GM11168 (cell line): ENCODE results near the gene F2RL3.

Experiments used
- in situ Hi-C: fragments of 300-500 bp; cut with MboI; formaldehyde crosslinking; loops from one replicate; pipeline ENCODE4 v1.12.0; 2022; ENCODE audit warnings: low sequenced_read_pairs; ENCODE audit not compliant: unreplicated experiment

Gene F2RL3

DNA sequence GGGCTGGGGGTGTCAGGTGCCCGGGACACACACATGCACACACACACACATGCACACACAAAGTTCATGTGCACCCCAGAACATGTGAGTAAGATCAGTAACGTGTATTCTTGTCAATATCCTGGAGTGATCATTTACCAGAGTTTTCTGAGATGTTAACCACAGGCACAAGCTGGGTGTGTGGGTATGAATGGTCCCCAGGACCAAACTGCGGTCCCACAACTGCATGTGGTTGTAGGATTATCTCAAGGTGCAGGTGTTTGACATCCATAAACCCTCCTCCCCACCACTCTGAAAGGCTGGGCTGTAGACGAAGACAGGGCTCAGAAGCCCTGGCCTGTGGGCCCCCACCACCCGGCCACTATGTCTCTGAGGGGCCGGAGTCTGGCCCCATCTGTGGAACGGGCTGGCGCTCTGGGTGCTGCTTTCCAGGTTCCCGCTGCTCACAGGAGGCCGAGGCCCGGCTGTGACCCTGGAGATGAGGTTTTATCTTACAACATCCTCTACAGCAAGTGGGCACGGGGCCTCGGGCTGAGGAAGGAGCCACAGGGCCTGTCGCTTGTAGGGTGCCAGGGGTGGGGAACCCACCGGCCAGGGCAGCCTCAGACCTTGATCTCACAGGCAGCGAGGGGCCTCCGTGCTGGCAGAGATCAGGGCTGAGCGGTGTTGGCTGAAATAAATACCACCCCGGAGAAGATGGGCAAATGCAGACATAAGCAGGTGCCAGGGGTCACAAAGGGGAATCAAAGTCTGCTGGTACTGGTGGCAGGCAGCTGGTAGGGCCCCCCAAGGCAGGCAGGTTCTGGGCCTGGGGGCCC is 4.3 kb downstream of the F2RL3 start:
- in situ Hi-C loops = no loop called here

DNA sequence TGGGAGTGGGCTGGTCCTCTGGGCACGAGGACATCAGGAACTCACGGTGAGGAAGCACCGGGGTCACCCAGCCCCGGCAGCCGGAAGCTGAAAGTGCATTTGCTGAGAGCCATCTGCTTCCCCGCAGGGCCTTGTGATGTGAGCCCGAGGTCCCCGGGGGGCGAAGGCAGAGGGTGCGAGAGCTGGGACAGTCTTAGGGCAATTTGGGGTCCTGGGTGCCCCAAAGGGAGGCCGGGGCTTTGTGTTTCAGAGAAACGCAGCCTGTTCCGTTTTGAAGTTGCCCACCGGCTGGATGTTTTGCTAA is 4.8 kb downstream of the F2RL3 start:
- in situ Hi-C loops = no loop called here

DNA sequence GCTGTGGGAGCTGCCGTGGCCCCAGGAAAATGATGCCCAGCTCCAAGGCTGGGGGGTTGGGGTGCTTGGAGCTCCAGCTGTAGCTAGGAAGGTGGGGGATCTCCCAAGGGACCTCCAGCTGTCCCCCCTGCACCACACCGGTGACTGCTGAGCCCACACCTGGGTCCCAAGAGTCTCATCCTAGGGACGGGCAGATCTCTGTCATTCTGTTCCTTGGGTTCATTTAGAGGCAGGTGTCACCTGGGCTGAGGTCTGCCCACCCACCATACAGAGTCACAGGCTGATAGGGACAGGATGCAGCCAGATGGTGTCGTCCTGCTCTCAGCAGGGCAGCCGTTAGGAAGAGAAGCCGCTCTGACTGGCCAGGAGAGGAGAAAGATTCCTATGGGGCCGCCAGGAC is 5.3 kb downstream of the F2RL3 start:
- in situ Hi-C loops = no loop called here

DNA sequence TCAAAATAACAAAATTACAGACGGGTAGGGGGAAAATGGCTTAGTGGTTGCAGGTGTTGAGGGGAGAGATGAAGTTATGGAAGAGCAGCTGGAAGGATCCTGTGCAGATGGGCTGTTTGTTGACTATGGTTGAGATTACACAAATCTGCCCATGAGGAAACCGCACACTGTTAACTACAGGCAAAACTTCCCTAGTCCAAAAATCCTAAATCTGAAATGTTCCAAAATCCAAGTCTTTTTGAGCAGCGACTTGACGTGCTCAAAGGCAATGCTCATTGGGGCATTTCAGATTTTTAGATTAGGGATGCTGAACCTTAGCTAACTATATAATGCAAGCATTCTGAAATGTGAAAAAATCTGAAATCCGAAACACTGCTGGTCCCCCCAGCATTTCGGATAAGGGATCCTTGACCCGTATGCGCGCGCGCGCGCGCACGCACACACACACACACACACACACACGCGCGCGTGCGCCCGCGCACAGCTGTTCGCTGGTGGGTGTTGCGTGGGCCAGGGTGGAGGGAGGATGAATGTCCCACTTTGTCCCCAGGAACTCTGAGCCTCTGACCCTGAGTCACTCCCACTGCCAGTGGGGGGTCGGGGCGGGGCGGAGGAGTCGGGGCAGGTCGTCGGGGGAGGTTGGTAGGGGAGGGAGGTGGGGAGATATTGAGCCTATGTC is 6.8 kb downstream of the F2RL3 start:
- in situ Hi-C loops = loop anchor here (5.0 kb wide), 1 partner anchor 48 kb away; no protein-coding TSS in a partner anchor

DNA sequence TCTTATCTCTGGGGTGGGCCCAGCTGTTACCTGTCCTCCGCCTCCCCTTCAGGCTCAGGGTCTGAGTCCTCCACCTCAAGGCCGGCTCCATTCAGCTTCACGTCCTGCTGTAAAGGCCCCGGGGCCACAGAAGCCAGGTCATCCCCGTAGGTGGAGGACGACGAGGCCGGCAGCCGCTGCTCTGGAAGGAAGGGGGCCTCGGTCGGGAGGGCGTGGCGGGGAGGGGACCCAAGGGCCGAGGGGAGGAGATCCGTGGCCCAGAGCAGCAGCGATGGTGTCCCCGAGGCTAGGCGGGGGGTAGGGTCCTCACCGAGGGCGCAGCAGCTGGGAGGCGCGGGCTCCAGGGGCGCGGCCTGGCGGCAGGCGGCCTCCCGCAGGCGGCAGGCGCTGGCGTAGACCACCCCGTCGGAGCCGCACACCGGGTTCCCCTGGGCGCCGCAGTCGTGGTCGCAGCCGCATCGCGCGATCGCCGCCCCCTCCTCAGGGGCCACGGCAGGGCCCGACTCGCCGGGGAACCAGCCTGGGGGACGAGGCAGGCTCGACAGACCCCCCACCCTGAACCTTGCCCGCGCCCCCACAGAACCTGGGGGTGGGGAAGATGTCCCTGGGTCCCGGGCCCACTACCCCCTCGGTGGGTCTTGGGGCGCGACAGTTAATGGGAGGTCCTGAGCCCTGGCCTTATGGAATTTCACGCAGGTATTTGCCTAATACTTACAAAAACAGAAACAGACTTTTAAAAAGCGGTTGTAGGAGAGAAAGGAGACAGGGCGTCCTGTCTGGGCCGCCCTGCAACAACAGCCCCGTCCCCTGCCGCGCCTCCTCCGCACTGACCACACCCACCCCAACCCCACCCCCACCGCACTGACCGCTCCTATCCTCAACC is 7.6 kb downstream of the F2RL3 start:
- in situ Hi-C loops = loop anchor here (5.0 kb wide), 1 partner anchor 49 kb away; no protein-coding TSS in a partner anchor

DNA sequence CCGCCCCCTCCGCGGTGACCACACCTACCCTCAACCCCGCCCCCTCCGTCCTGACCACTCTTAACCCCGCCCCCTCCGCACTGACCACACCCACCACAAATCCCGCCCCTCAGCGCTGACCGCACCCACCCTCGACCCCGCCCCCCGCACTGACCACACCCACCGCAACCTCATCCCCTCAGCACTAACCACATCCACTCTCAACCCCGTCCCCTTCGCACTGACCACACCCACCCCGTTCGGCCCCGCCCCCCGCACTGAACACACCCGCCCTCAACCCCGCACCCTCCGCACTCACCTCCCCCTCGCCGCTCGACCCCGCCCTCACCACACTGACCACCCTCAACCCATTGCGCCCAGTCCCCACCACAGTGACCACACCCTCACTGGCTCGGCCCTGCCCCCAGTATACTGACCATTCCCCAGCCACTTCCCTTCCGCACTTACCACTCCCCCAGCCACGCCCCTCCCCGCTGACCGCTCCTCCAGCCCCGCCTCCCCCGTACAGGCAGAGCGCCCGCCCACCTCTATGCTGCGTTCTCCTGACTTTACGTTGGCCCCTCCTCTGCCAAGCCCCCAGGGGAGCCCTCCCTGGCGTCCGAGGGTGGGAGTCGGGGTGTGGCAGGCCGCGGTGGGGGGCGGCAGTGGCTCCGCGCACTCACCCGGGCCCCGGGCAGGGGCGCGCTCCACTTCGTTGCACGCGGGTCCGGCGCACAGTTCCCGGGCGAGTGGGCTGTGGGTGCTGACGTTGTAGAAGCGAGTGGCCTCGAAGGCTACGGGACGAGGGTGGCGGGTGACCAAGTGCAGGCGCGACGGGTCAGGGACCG is 8.4 kb downstream of the F2RL3 start:
- in situ Hi-C loops = loop anchor here (5.0 kb wide), 1 partner anchor 50 kb away; no protein-coding TSS in a partner anchor

DNA sequence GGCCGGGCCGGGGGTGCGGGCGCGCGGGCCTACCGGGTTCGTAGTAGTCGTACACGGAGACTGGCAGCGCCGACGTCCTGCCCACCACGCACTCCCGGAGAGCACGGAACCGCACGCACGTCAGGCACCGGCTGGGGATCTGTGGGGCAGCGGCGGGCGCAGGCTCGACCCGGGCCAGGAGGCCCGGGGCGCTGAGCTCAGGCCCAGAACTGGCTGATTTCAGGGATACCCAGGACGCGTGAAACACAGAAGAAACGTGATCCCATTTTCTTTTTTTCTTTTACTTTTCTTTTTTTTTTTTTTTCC is 9.0 kb downstream of the F2RL3 start:
- in situ Hi-C loops = loop anchor here (5.0 kb wide), 1 partner anchor 51 kb away; no protein-coding TSS in a partner anchor

DNA sequence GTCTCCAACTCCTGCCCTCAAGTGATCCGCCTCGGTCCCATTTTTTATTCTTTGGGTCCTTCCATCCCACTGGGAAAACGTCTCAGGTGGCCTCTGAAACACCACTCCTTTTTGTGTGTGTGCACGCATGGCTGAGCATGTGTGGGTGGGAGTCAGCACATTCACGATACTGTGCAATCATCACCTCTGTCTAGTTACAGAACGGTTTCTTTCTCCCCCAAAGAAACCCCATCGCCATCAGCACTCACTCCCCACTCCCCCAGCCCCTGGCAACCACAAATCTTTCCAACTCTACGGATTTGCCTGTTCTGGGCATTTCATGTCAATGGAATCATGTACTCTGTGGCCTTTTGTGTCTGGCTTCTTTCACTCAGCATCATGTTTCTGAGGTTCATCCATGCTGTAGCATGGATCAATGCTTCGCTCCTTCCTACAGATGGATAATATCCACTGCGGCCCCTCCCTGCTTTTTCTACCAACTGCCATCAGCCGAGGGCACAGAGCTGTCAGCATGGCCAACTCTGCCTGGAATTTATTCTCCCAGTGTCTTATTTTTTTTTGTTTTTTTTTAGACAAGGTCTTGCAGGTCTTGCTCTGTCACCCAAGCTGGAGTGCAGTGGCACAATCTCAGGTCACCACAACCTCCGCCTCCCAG is 9.7 kb downstream of the F2RL3 start:
- in situ Hi-C loops = loop anchor here (5.0 kb wide), 1 partner anchor 51 kb away; no protein-coding TSS in a partner anchor

DNA sequence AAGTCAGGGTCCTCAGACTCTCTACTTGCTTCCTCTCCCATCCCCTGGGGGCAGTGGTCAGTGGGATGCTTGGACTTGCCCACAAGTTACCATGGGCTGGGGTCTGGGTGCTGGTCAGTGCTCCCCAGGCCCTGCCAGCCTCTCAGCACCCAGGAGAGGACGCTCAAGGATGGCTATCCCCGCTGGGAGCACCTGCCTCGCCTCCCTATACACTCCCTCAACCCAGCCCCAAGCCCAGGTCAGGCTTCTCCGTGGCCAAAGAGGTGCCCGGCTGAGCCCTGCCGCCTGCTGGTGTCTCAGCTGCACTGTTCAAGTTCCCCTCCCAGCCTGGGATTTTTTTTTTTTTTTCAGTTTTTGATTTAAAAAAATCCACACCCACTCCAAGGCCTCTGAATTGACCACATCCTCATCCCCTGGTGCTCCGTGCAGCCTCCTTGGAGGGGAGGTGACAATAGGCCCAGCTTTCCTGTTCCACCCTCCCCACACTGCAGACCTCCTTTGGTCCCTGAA is 10.8 kb downstream of the F2RL3 start:
- in situ Hi-C loops = loop anchor here (5.0 to 25.0 kb wide), 2 partner anchors 52 to 137 kb away; no protein-coding TSS in a partner anchor

DNA sequence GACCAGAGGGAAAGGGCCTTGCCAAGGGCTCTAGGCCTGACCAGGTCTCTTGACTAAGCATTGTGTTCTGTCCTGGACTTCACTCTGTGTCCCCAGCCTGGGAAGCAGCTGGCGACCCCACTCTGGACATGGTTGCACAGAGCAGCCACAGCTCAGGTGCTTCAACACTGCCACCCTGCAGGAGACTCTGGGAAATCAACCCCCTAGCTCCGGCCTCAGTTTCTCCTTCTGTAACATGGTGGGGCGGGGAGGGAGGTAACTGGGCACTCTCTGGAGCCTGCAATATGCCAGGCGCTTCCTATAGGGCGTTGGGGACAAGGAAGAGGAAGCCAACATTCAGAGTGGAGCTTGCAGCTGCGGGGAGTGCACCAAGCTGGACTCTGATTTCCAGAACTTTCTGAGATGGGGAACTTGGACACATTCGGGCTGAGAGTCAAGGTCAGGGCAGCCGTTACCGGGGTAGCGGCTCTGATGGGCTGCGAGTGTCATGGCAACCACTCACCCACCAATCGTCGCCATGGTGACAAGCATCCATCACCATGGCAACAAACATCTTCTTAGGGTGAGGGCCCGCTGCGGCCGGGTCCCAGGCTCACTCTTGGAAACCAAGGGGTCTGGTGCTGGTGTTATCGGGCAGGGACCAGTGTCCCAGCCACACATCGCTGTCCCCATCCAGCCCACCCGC is 12.8 kb downstream of the F2RL3 start:
- in situ Hi-C loops = loop anchor here (25.0 kb wide), 1 partner anchor 139 kb away; no protein-coding TSS in a partner anchor

DNA sequence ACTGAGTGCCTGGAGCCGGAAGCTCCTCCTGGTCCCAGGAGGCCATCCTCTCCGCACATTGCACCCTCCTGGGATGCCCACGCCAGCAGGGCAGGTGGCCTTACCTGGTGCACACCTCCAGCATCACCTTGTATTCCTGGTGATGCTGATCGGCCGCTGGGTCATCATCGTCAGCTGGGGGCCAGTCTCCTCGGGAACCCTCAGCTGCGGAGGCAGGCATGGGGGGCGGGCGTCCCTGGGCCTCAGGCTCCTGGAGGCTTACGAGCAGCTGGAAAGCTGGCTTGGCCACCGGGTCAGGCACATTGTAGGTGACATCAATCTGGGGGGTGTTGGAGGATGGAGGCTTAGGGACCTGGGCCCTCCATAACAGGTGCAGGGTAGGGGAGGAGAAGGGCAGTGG is 13.7 kb downstream of the F2RL3 start:
- in situ Hi-C loops = loop anchor here (25.0 kb wide), 1 partner anchor 140 kb away; no protein-coding TSS in a partner anchor

DNA sequence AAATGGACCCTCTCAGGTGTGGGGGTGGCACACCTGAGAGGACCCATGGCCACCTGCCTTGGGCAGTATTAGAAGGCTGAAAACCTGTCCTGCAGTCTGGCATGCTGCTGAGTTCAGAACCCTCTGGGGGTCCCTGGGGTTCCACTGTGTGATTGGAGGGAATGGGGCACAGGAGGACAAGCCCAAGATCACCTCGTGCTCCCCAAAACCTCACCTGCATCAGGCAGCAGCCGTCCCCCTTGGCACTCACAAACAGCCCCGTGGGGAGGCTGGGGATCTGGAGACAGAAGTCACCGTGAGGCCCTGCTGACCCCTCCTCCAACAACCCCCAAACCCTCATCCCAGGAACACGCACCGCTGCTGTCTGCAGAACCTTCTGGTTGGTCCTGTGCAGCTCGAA is 14.5 kb downstream of the F2RL3 start:
- in situ Hi-C loops = loop anchor here (25.0 kb wide), 1 partner anchor 141 kb away; no protein-coding TSS in a partner anchor

DNA sequence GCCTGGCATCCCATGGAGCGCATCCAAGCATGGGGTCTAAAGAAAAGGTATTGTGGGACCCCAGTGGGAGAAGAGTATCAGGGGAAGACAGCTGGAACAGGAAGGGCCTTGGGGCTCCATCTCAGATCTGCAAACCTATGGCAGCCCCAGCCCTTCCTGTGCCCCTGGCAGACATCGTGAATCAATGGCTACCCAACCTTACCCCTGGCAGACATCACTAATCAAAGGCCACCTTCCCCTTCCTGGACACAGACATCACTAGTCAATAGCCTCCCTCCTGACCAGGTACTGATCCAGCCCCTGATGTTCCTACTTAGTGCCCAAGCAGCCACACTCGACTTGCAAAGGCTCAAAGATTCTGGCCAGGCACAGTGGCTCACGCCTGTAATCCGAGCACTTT is 15.8 kb downstream of the F2RL3 start:
- in situ Hi-C loops = loop anchor here (25.0 kb wide), 1 partner anchor 142 kb away; no protein-coding TSS in a partner anchor

DNA sequence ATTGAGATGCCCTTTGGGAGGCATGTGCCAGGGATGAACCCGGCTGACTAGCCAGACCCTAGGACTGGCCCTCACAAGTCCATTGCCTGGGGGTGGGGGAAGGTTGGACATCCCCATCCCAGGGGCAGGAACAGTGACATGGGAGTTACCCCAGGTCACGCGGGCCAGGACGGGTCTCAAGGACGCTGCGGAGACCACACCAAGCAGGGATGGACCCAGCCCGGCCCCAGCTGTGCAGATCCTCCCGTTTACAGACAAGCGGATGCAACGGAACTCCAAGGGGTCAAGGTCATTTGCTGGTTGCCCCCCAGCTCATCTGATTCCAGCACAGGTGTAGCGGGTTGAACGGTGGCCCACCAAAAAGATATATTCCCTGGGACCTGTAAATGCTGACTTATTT is 20.0 kb downstream of the F2RL3 start:
- in situ Hi-C loops = loop anchor here (25.0 kb wide), 1 partner anchor 146 kb away; no protein-coding TSS in a partner anchor

DNA sequence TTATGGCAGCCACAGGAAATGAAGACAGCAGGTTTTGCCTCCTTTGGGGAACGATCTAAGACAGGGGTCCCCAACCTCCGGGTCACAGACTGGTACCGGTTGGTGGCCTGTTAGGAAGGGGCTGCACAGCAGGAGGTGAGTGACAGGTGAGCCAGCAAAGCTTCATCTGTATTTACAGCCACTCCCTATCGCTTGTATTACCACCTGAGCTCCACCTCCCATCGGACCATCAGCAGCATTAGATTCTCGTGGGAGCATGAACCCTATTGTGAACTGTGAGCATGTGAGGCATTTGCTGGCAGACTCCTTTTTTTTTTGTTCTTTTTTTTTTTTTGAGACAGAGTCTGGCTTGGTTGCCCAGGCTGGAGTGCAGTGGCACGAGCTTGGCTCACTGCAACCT is 22.2 kb downstream of the F2RL3 start:
- in situ Hi-C loops = loop anchor here (25.0 kb wide), 1 partner anchor 149 kb away; no protein-coding TSS in a partner anchor

DNA sequence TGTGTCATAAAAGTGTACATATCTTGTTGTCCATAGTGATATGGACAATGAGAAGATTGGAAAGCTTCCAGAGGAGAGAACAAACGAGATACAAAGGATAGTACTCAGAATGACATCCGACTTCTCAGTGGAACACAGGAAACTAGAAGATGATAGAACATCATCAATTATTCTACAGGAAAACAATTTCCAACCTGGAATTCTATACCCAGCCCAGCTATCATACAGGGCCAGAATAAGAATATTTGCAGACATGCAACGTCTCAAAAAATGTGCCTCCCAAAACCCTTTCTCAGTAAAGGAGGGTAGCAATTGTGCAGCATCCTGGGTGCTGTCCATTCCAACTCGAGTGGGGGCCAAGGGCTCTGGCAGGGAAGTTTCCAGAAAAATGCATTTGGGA is 24.0 kb downstream of the F2RL3 start:
- in situ Hi-C loops = loop anchor here (25.0 kb wide), 1 partner anchor 150 kb away; no protein-coding TSS in a partner anchor

DNA sequence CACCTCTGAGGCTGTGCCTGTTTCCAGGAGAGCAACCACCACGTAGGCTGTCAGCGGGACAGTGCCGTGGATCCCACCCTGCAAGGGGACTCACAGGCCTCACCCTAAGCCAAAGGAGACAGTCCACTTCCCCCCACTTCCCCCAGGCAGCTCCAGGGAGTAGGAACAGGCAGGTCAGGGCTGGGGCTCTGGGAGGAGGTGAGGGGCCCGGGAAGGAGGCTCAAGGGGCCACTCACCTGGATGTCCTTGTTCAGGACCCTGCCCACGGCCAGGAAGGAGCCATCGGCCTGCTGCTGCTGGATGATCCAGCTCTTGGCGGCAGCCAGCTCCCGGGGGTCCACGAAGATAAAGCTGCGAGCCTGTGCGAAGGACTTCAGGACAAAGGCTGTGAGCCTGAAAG is 25.6 kb downstream of the F2RL3 start:
- in situ Hi-C loops = loop anchor here (25.0 kb wide), 1 partner anchor 152 kb away; no protein-coding TSS in a partner anchor

DNA sequence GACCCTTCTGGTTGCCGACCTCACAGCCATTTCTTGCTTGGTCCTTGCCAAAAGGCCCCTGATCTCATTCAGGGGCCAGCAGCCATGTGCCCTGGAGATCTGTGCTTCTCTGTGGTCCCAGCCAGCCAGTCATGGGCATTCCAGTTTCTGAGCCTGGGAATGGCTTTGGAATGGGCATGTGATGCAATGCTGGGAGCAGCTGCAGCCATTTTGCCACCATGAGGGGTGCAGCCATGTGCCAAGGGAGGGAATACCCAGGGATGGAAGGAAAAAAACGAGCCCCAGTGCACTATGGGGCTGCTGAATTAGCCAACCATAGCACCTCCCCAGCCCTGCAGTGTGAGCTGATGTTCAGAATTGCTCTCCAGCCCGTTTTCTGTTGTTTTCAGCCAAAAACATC is 26.3 kb downstream of the F2RL3 start:
- in situ Hi-C loops = loop anchor here (25.0 kb wide), 1 partner anchor 153 kb away; no protein-coding TSS in a partner anchor
